Activated T-helper 2 cell treated with anti-CD3 and anti-CD28 coated beads, Interferon-gamma antibody, Interleukin-2, Interleukin-4, amounts not matched to agents 10 μg/mL and 5 μg/mL and 100 μg/mL, durations not matched to agents 14 hours and 24 hours and 36 hours (primary cell): ENCODE data around the gene RBSN. TPM values are rescaled to one million over a fixed set of nuclear protein-coding genes. Genes with fewer than 3 reads are reported as not detected.

Experiments
- DNase-seq: peaks from one replicate; pipeline ENCODE4 v3.0.0; 2021; ENCODE audit warnings: low spot score
- H3K27ac Mint-ChIP-seq: one replicate; pipeline ENCODE4 v1.8.0; 2021; ENCODE audit warnings: mixed read lengths
- H3K27me3 Mint-ChIP-seq: one replicate; pipeline ENCODE4 v1.8.0; 2021; ENCODE audit warnings: low read depth, mixed read lengths
- H3K36me3 Mint-ChIP-seq: one replicate; pipeline ENCODE4 v1.8.0; 2021; ENCODE audit warnings: low read depth, mixed read lengths
- H3K4me1 Mint-ChIP-seq: one replicate; pipeline ENCODE4 v1.8.0; 2021; ENCODE audit warnings: low read depth, mixed read lengths
- H3K4me3 Mint-ChIP-seq: one replicate; pipeline ENCODE4 v1.8.0; 2021; ENCODE audit warnings: low read depth, mild to moderate bottlenecking, moderate library complexity, mixed read lengths
- H3K9me3 Mint-ChIP-seq: one replicate; pipeline ENCODE4 v1.8.0; 2021; ENCODE audit warnings: mixed read lengths
- intact Hi-C: fragments of 100-400 bp; cut with micrococcal nuclease; formaldehyde crosslinking; loops from one replicate; pipeline ENCODE4 v1.15.1; 2023
- total RNA-seq: library from RNA; stranded (reverse); gene quantifications from 2 replicates; pipeline ENCODE4 v1.2.3, GENCODE V29; 2022

The RBSN gene
- total RNA-seq, 1 donor from 2014 or later = 11.3 TPM

GRCh38 chr3:15094187-15094875 is 4.6 kb downstream of the RBSN start:
- no peak for DNase-seq
- Mint-ChIP-seq H3K27me3 (no peaks in the 10 kb centered on the region), H3K9me3 (no peaks in the 10 kb centered on the region), H3K27ac (no peak overlapping the region), H3K4me3 (no peak overlapping the region), H3K36me3 (peaks cover 42% of the 10 kb centered on the region), H3K4me1 (peaks cover 10% of the 10 kb centered on the region)
- intact Hi-C loops = no loop called here

GRCh38 chr3:15092686-15093085 is 6.3 kb downstream of the RBSN start:
- no peaks in the 10 kb centered on the region for H3K9me3 Mint-ChIP-seq
- no peak for DNase-seq
- no peak overlapping the region for H3K27ac Mint-ChIP-seq
- H3K4me1 Mint-ChIP-seq = no peaks in the 10 kb centered on the region
- no peak overlapping the region for H3K4me3 Mint-ChIP-seq
- H3K36me3 Mint-ChIP-seq = peaks cover 41% of the 10 kb centered on the region
- intact Hi-C loops = no loop called here
- H3K27me3 Mint-ChIP-seq = no peaks in the 10 kb centered on the region

GRCh38 chr3:15091575-15091974 is 7.4 kb downstream of the RBSN start:
- intact Hi-C loops = no loop called here
- Mint-ChIP-seq H3K27ac (no peak overlapping the region), H3K9me3 (no peaks in the 10 kb centered on the region), H3K27me3 (no peaks in the 10 kb centered on the region), H3K36me3 (peaks cover 50% of the 10 kb centered on the region), H3K4me3 (no peak overlapping the region), H3K4me1 (no peaks in the 10 kb centered on the region)
- no peak for DNase-seq

- no peak overlapping the region for H3K27ac Mint-ChIP-seq
- peaks cover 52% of the 10 kb centered on the region for H3K36me3 Mint-ChIP-seq
- intact Hi-C loops = no loop called here
- no peaks in the 10 kb centered on the region for H3K9me3 Mint-ChIP-seq
- H3K4me3 Mint-ChIP-seq = no peak overlapping the region
- no peaks in the 10 kb centered on the region for H3K4me1 Mint-ChIP-seq
- DNase-seq = no peak
- H3K27me3 Mint-ChIP-seq = no peaks in the 10 kb centered on the region
Observed at GRCh38 chr3:15089201-15089600, 9.7 kb downstream of the RBSN start.

GRCh38 chr3:15086699-15087098 is 12.2 kb downstream of the RBSN start:
- Mint-ChIP-seq H3K4me1 (no peaks in the 10 kb centered on the region), H3K9me3 (no peaks in the 10 kb centered on the region), H3K36me3 (peaks cover 65% of the 10 kb centered on the region), H3K27ac (no peak overlapping the region), H3K4me3 (no peak overlapping the region), H3K27me3 (no peaks in the 10 kb centered on the region)
- no peak for DNase-seq
- intact Hi-C loops = no loop called here

- Mint-ChIP-seq H3K36me3 (peaks cover 67% of the 10 kb centered on the region), H3K4me3 (no peak overlapping the region), H3K27ac (no peak overlapping the region), H3K9me3 (no peaks in the 10 kb centered on the region), H3K4me1 (no peaks in the 10 kb centered on the region), H3K27me3 (no peaks in the 10 kb centered on the region)
- intact Hi-C loops = no loop called here
- no peak for DNase-seq
Observed at GRCh38 chr3:15086263-15086662, 12.7 kb downstream of the RBSN start.

GRCh38 chr3:15083252-15083651 is 15.7 kb downstream of the RBSN start:
- intact Hi-C loops = no loop called here
- DNase-seq = no peak
- no peaks in the 10 kb centered on the region for H3K4me1 Mint-ChIP-seq
- peaks cover 73% of the 10 kb centered on the region for H3K36me3 Mint-ChIP-seq
- no peaks in the 10 kb centered on the region for H3K27me3 Mint-ChIP-seq
- H3K9me3 Mint-ChIP-seq = no peaks in the 10 kb centered on the region
- H3K4me3 Mint-ChIP-seq = no peak overlapping the region
- H3K27ac Mint-ChIP-seq = no peak overlapping the region

GRCh38 chr3:15081960-15082664 is 16.8 kb downstream of the RBSN start:
- H3K4me3 Mint-ChIP-seq = no peak overlapping the region
- intact Hi-C loops = no loop called here
- H3K4me1 Mint-ChIP-seq = no peaks in the 10 kb centered on the region
- no peak for DNase-seq
- no peaks in the 10 kb centered on the region for H3K27me3 Mint-ChIP-seq
- H3K9me3 Mint-ChIP-seq = no peaks in the 10 kb centered on the region
- peaks cover 80% of the 10 kb centered on the region for H3K36me3 Mint-ChIP-seq
- no peak overlapping the region for H3K27ac Mint-ChIP-seq

GRCh38 chr3:15079091-15079490 is 19.9 kb downstream of the RBSN start:
- Mint-ChIP-seq H3K4me3 (no peak overlapping the region), H3K4me1 (no peaks in the 10 kb centered on the region), H3K27me3 (no peaks in the 10 kb centered on the region), H3K27ac (no peak overlapping the region), H3K36me3 (peaks cover 82% of the 10 kb centered on the region), H3K9me3 (no peaks in the 10 kb centered on the region)
- intact Hi-C loops = no loop called here
- DNase-seq = no peak

GRCh38 chr3:15074500-15074899 is 24.4 kb downstream of the RBSN start:
- Mint-ChIP-seq H3K27ac (no peak overlapping the region), H3K4me3 (no peak overlapping the region), H3K27me3 (no peaks in the 10 kb centered on the region), H3K4me1 (peaks cover 3% of the 10 kb centered on the region), H3K9me3 (no peaks in the 10 kb centered on the region), H3K36me3 (peaks cover 64% of the 10 kb centered on the region)
- DNase-seq = no peak
- intact Hi-C loops = no loop called here

GRCh38 chr3:15071699-15072098 is 27.2 kb downstream of the RBSN start:
- Mint-ChIP-seq H3K27me3 (no peaks in the 10 kb centered on the region), H3K4me3 (no peak overlapping the region), H3K36me3 (peaks cover 43% of the 10 kb centered on the region), H3K9me3 (no peaks in the 10 kb centered on the region), H3K27ac (no peak overlapping the region), H3K4me1 (peaks cover 3% of the 10 kb centered on the region)
- DNase-seq = no peak
- intact Hi-C loops = no loop called here

GRCh38 chr3:15069441-15069840 is 29.5 kb downstream of the RBSN start:
- H3K9me3 Mint-ChIP-seq = no peaks in the 10 kb centered on the region
- DNase-seq = no peak
- H3K27ac Mint-ChIP-seq = no peak overlapping the region
- H3K36me3 Mint-ChIP-seq = peaks cover 24% of the 10 kb centered on the region
- peaks cover 10% of the 10 kb centered on the region for H3K4me1 Mint-ChIP-seq
- H3K4me3 Mint-ChIP-seq = no peak overlapping the region
- intact Hi-C loops = no loop called here
- no peaks in the 10 kb centered on the region for H3K27me3 Mint-ChIP-seq

- H3K4me3 Mint-ChIP-seq = peak overlapping the region; percentile 15
- peaks cover 23% of the 10 kb centered on the region for H3K36me3 Mint-ChIP-seq
- H3K27me3 Mint-ChIP-seq = no peaks in the 10 kb centered on the region
- no peak for DNase-seq
- intact Hi-C loops = no loop called here
- peaks cover 20% of the 10 kb centered on the region for H3K4me1 Mint-ChIP-seq
- H3K9me3 Mint-ChIP-seq = no peaks in the 10 kb centered on the region
- no peak overlapping the region for H3K27ac Mint-ChIP-seq
Observed at GRCh38 chr3:15066467-15066866, 32.5 kb downstream of the RBSN start.
